Measurements from ENCODE around the gene ADAM22.
"Not testable (repeated sequence)": the region's sequence is repeated elsewhere in the genome, so short reads cannot be mapped to it uniquely, and the experiment has no call there.

ADAM22 gene

GRCh38 chr7:87933953-87934698, at the start of gene ADAM22:
ADAM22 (plus strand) TSS chr7:87934251; CDS start chr7:87934466, 215 bp downstream.
- DNase-seq (ENCODE audit: low read depth in 2 of 2), result peak; percentile 69 to 73

DNA sequence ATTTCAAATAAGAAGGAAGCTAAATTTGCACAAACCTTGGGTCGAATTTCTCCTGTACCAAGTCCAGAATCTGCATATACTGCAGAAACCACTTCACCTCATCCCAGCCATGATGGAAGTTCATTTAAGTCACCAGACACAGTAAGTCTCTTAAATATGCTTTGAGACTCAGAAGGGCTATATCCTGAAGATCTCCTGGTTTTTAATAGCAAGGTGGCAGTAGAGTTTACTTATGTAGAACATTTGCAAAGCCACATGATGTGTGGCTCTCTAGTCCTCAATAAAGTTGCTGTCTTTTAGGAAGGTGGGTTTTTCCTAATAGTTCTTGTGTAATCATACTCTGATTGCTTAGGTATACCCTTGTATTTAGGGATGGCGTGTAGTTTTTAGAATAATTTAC, 49.0 kb upstream of the ADAM22 start:
- no peak for DNase-seq (ENCODE audit: low read depth in 2 of 2)

DNA sequence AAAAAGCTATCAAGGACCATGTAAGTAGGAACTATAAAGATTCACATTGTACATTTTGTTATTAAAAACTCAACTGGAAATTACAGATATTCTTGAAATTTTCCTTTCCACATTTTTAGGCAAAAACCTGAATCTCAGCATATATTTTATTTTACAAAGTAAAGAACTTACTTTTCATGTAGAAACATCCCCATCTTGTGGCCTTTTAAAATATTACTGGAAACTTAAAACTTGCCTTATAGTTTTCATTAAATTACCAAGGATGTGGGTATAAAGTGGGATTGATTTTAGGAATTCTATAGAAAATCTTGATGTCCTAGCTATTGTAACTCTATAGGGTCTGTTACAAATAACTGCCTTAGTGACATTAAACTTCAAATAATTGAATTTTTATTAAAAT, 47.2 kb upstream of the ADAM22 start:
- no peak for DNase-seq (ENCODE audit: low read depth in 2 of 2)

GRCh38 chr7:87895363-87895762, 38.7 kb upstream of the ADAM22 start:
- no peak for DNase-seq (ENCODE audit: low read depth in 2 of 2)

- no peak for DNase-seq (ENCODE audit: low read depth in 2 of 2)
Observed at GRCh38 chr7:87899255-87899654, 34.8 kb upstream of the ADAM22 start.

- DNase-seq (ENCODE audit: low read depth in 2 of 2), result not testable (repeated sequence)
Observed at GRCh38 chr7:87907136-87907906, 26.7 kb upstream of the ADAM22 start.

GRCh38 chr7:87908814-87909213, 25.2 kb upstream of the ADAM22 start:
- DNase-seq (ENCODE audit: low read depth in 2 of 2), result not testable (repeated sequence)

GRCh38 chr7:87912121-87912520, 21.9 kb upstream of the ADAM22 start:
- DNase-seq (ENCODE audit: low read depth in 2 of 2), result no peak

DNA sequence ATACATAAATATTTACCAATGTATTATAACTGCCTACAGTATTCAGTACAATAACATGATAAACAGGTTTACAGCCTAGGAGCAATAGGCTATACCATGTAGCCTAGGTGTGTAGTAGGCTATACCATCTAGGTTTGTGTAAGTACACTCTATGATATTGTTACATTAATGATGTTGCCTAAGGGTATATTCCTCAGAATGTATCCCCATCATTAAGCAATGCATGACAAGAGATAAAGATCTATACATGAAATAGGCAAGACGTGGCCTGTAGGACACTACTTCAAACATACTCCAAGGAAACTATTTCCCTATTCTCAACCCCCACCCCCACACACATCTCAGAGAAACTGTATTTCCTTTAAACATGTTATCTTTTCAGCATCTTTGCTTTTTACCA, 15.3 kb upstream of the ADAM22 start:
- no peak for DNase-seq (ENCODE audit: low read depth in 2 of 2)

GRCh38 chr7:87919875-87920274, 14.2 kb upstream of the ADAM22 start:
- DNase-seq (ENCODE audit: low read depth in 2 of 2), result no peak

GRCh38 chr7:87920578-87920977, 13.5 kb upstream of the ADAM22 start:
- no peak for DNase-seq (ENCODE audit: low read depth in 2 of 2)

GRCh38 chr7:87922759-87923395, 11.2 kb upstream of the ADAM22 start:
- DNase-seq (ENCODE audit: low read depth in 2 of 2), result not testable (repeated sequence)

DNA sequence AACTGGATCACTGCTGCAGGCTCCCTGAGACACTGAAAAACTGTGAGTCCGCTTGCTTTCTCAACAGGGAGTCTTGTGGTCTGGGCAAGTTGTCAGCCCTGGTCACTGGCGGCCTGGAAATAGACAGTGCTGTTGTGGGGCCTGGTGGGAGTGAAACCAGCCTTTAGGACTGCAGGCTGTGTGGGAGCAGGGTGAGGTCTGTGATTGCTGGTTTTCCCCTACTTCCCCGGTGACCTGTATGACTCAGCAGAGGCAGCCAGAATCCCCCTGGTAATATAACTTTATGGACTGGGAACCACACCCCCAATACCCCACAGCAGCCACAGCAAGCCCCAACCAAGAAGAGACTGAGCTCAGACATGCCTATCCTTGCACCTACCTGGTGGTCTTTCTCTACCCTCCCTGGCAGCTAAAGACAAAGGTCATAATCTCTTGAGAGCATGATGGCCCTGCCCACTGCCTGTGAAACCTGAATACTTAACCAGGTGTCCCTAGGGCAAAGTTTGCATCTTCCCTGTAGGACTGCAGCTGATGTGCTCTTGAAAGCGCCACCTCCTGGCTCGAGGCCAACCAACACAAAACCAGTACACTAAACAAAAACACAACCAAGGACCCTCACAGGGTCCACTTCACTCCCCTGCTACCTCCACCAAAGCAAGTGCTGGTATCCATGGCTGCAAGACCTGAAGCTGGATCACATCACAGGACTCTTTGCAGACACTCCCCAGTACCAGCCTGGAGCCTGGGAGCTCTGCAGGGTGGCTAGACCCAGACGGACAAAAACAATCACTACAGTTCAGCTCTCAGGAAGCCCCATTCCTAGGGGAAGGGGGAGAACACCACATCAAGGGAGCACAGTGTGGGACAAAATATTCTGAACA, 7.2 kb upstream of the ADAM22 start:
- DNase-seq (ENCODE audit: low read depth in 2 of 2), result no peak

GRCh38 chr7:87933605-87933952, 472 bp upstream of the ADAM22 start:
- DNase-seq (ENCODE audit: low read depth in 2 of 2), result no peak

DNA sequence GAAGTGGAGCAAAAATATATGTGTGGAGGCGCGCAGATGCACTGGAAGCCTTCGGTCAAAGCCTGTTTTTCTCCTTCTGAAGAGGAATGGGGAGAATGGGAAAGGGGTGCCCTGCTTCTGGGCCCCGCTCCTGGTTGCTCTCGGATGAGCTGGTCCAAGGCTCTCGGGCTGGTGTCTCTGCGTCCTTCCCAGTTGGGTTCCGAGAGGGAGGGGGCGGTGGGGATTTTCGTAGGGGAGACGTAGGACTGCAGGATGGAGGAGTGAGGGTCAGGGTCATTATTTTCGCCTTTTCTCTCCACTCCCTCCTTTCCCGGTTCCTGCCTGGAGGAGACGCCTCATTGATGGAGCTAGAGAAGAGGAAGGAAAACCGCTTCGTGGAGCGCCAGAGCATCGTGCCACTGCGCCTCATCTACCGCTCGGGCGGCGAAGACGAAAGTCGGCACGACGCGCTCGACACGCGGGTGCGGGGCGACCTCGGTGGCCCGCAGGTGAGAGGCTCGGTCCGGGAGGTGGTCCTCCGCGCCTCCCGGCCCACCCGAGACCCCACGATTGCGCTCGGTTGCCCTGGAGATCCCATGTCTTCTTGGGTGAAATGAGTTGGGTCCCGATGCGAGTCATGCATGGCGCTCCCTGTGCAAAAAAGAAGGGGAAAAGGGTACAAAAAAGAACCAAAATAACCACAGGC, 790 bp downstream of the ADAM22 start:
- DNase-seq (ENCODE audit: low read depth in 2 of 2), result no peak

GRCh38 chr7:87935384-87935706, 1.3 kb downstream of the ADAM22 start:
- DNase-seq (ENCODE audit: low read depth in 2 of 2), result no peak

- no peak for DNase-seq (ENCODE audit: low read depth in 2 of 2)
Observed at GRCh38 chr7:87941138-87941537, 7.1 kb downstream of the ADAM22 start.

- DNase-seq (ENCODE audit: low read depth in 2 of 2), result no peak
Observed at GRCh38 chr7:87944547-87944946, 10.5 kb downstream of the ADAM22 start.

GRCh38 chr7:87945926-87946325, 11.9 kb downstream of the ADAM22 start:
- not testable (repeated sequence) for DNase-seq (ENCODE audit: low read depth in 2 of 2)

DNA sequence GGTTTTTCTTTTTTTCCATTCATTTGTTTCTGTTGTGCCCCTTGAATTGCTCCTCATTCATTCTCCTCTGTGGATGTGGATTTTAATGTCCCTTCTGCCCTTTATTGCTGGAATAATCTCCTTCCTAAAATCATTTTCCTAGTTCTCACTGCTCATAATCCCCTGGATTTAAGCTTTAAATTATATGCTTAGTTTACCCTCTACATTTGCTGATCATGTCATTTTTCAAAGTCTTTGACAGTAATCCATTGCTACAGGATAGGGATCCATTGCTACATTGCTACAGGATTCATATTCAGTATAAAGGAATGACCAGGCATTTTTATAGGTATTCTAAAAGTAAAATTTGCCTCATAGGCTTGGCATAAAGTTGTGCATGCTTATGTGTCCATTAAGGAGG, 14.3 kb downstream of the ADAM22 start:
- no peak for DNase-seq (ENCODE audit: low read depth in 2 of 2)

GRCh38 chr7:87959336-87959735, 25.3 kb downstream of the ADAM22 start:
- DNase-seq (ENCODE audit: low read depth in 2 of 2), result no peak
